ENCODE data around the gene TEDC2. TPM values are rescaled to one million over a fixed set of nuclear protein-coding genes. Genes with fewer than 3 reads are reported as not detected.
A peak's percentile ranks its signal among the peaks of the same experiment; 100 is the strongest.

Gene TEDC2
- total RNA-seq, 1 experiment from 2014 or later: 48.5 TPM

GRCh38 chr16:2455081-2455845, 4.6 kb upstream of the TEDC2 start:
- H3K27me3 ChIP-seq (replicated peaks; ENCODE audit: insufficient read depth, low read depth, low read length, poor library complexity): no peaks in the 10 kb centered on the region
- intact Hi-C loops (cut with micrococcal nuclease; ENCODE audit: unreplicated experiment): no loop called here
- no peak for TF ChIP-seq EZH2 (IDR thresholded peaks at IDR 0.05; ENCODE audit: borderline replicate concordance, low read depth, low read length, poor library complexity, severe bottlenecking)
- TF ChIP-seq, protein P1, sequence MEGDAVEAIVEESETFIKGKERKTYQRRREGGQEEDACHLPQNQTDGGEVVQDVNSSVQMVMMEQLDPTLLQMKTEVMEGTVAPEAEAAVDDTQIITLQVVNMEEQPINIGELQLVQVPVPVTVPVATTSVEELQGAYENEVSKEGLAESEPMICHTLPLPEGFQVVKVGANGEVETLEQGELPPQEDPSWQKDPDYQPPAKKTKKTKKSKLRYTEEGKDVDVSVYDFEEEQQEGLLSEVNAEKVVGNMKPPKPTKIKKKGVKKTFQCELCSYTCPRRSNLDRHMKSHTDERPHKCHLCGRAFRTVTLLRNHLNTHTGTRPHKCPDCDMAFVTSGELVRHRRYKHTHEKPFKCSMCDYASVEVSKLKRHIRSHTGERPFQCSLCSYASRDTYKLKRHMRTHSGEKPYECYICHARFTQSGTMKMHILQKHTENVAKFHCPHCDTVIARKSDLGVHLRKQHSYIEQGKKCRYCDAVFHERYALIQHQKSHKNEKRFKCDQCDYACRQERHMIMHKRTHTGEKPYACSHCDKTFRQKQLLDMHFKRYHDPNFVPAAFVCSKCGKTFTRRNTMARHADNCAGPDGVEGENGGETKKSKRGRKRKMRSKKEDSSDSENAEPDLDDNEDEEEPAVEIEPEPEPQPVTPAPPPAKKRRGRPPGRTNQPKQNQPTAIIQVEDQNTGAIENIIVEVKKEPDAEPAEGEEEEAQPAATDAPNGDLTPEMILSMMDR (conservative IDR thresholded peaks at IDR 0.05; ENCODE audit: low read depth, low read length): no peak
- POLR2A ChIA-PET (ENCODE audit: low non-redundant PET): no interaction called here
- H3K9me3 ChIP-seq (ENCODE audit: low read depth, low read length, poor library complexity, severe bottlenecking): no peaks in the 10 kb centered on the region
- BruUV-seq (replicated peaks): no TSS peak
- no peak overlapping the region for H3K27ac ChIP-seq (ENCODE audit: low read depth, low read length, poor library complexity, severe bottlenecking)
- DNase-seq (ENCODE audit: low spot score): no peak
- H3K4me1 ChIP-seq (ENCODE audit: insufficient read depth, low read length, poor library complexity, severe bottlenecking): peaks cover 6% of the 10 kb centered on the region
- peaks cover 77% of the 10 kb centered on the region for H3K36me3 ChIP-seq (ENCODE audit: insufficient read depth, low read length, poor library complexity, severe bottlenecking)
- H3K4me3 ChIP-seq (ENCODE audit: low read depth, low read length, poor library complexity, severe bottlenecking): no peak overlapping the region
- CTCF ChIA-PET: no interaction called here

GRCh38 chr16:2456551-2457153, 3.3 kb upstream of the TEDC2 start:
- ChIA-PET CTCF (no interaction called here), POLR2A (ENCODE audit: low non-redundant PET) (no interaction called here)
- no peak overlapping the region for H3K4me3 ChIP-seq (ENCODE audit: low read depth, low read length, poor library complexity, severe bottlenecking)
- DNase-seq (ENCODE audit: low spot score): no peak
- peaks cover 14% of the 10 kb centered on the region for H3K4me1 ChIP-seq (ENCODE audit: insufficient read depth, low read length, poor library complexity, severe bottlenecking)
- no peaks in the 10 kb centered on the region for H3K9me3 ChIP-seq (ENCODE audit: low read depth, low read length, poor library complexity, severe bottlenecking)
- no TSS peak for BruUV-seq (replicated peaks)
- no peaks in the 10 kb centered on the region for H3K27me3 ChIP-seq (replicated peaks; ENCODE audit: insufficient read depth, low read depth, low read length, poor library complexity)
- peaks cover 69% of the 10 kb centered on the region for H3K36me3 ChIP-seq (ENCODE audit: insufficient read depth, low read length, poor library complexity, severe bottlenecking)
- H3K27ac ChIP-seq (ENCODE audit: low read depth, low read length, poor library complexity, severe bottlenecking): no peak overlapping the region
- intact Hi-C loops (cut with micrococcal nuclease; ENCODE audit: unreplicated experiment): no loop called here
- TF ChIP-seq, protein P1 (conservative IDR thresholded peaks at IDR 0.05; ENCODE audit: low read depth, low read length): no peak
- no peak for TF ChIP-seq EZH2 (IDR thresholded peaks at IDR 0.05; ENCODE audit: borderline replicate concordance, low read depth, low read length, poor library complexity, severe bottlenecking)

- Histone ChIP-seq H3K9me3 (ENCODE audit: low read depth, low read length, poor library complexity, severe bottlenecking) (no peaks in the 10 kb centered on the region), H3K27me3 (replicated peaks; ENCODE audit: insufficient read depth, low read depth, low read length, poor library complexity) (no peaks in the 10 kb centered on the region), H3K36me3 (ENCODE audit: insufficient read depth, low read length, poor library complexity, severe bottlenecking) (peaks cover 67% of the 10 kb centered on the region), H3K4me3 (ENCODE audit: low read depth, low read length, poor library complexity, severe bottlenecking) (no peak overlapping the region), H3K4me1 (ENCODE audit: insufficient read depth, low read length, poor library complexity, severe bottlenecking) (peaks cover 14% of the 10 kb centered on the region), H3K27ac (ENCODE audit: low read depth, low read length, poor library complexity, severe bottlenecking) (peak overlapping the region; percentile 13)
- BruUV-seq (replicated peaks): no TSS peak
- ChIA-PET CTCF (no interaction called here), POLR2A (ENCODE audit: low non-redundant PET) (no interaction called here)
- TF ChIP-seq EZH2 (IDR thresholded peaks at IDR 0.05; ENCODE audit: borderline replicate concordance, low read depth, low read length, poor library complexity, severe bottlenecking): no peak
- TF ChIP-seq, protein P1 (conservative IDR thresholded peaks at IDR 0.05; ENCODE audit: low read depth, low read length): no peak
- intact Hi-C loops (cut with micrococcal nuclease; ENCODE audit: unreplicated experiment): no loop called here
- no peak for DNase-seq (ENCODE audit: low spot score)
These were observed 2.6 kb upstream of the TEDC2 start for GRCh38 chr16:2457267-2457666.
